ENCODE results near the gene ESAM. TPM values are rescaled to one million over a fixed set of nuclear protein-coding genes. Genes with fewer than 3 reads are reported as not detected.

Gene ESAM
- polyA plus RNA-seq, 1 donor (not counting 4 experiments of a cell fraction or from before 2014, with no cell fraction given) = 0.04 TPM

DNA sequence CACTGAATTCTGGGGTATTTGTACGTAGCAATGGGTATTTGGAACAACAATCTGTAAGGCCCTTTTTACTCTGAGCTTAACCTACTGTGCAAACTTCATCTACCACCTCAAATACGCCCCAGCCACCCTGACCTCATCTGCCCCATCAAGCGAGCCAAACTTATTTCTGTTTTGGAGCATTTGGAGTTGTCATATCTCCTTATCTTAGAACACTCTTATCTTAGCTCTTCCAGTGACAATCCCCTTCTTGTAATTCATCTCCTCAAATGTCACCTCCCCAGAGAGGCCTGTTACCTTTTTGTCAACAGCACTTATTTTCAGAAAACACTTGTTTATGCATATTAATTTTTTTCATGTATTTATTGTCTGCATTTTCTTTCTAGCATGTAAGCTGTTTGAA is 42.8 kb upstream of the ESAM start:
- no peak for FAIRE-seq
- Histone ChIP-seq H3K79me2 (ENCODE audit: control insufficient read depth, insufficient read depth, low read length) (no peaks in the 10 kb centered on the region), H3K36me3 (ENCODE audit: control insufficient read depth in 2 of 2, extremely low read depth in 1 of 2, insufficient read depth in 2 of 2, low read length in 2 of 2) (no peaks in the 10 kb centered on the region), H4K20me1 (ENCODE audit: control insufficient read depth, extremely low read depth, insufficient read depth, low read length) (no peaks in the 10 kb centered on the region), H2AFZ (ENCODE audit: control insufficient read depth, low read length) (no peak overlapping the region), H3K9me3 (ENCODE audit: control insufficient read depth, low read depth, low read length) (no peaks in the 10 kb centered on the region), H3K27me3 (ENCODE audit: control insufficient read depth, extremely low read depth, insufficient read depth, low read length) (peaks cover 5% of the 10 kb centered on the region), H3K4me2 (ENCODE audit: control insufficient read depth, extremely low read depth, insufficient read depth, low read depth, low read length) (no peak overlapping the region), H3K9ac (ENCODE audit: control insufficient read depth, extremely low read depth, insufficient read depth, low read length) (no peak overlapping the region), H3K9me1 (ENCODE audit: control insufficient read depth, extremely low read depth, insufficient read depth, low read length) (no peaks in the 10 kb centered on the region), H3K4me1 (ENCODE audit: control insufficient read depth, extremely low read depth, insufficient read depth, low read length) (peaks cover 7% of the 10 kb centered on the region), H3K27ac (ENCODE audit: control insufficient read depth, insufficient read depth, low read length) (no peak overlapping the region), H3K4me3 (ENCODE audit: control insufficient read depth in 2 of 3, extremely low read depth in 1 of 3, insufficient read depth in 2 of 3, low read depth in 1 of 3, low read length in 3 of 3) (no peak overlapping the region)
- dilution Hi-C loops (cut with MboI; ENCODE audit: extremely low pct_ligation_motif_present, low sequenced_read_pairs) = no loop called here
- no peak for DNase-seq (ENCODE audit: low read depth, low spot score)
- TF ChIP-seq, protein P1, sequence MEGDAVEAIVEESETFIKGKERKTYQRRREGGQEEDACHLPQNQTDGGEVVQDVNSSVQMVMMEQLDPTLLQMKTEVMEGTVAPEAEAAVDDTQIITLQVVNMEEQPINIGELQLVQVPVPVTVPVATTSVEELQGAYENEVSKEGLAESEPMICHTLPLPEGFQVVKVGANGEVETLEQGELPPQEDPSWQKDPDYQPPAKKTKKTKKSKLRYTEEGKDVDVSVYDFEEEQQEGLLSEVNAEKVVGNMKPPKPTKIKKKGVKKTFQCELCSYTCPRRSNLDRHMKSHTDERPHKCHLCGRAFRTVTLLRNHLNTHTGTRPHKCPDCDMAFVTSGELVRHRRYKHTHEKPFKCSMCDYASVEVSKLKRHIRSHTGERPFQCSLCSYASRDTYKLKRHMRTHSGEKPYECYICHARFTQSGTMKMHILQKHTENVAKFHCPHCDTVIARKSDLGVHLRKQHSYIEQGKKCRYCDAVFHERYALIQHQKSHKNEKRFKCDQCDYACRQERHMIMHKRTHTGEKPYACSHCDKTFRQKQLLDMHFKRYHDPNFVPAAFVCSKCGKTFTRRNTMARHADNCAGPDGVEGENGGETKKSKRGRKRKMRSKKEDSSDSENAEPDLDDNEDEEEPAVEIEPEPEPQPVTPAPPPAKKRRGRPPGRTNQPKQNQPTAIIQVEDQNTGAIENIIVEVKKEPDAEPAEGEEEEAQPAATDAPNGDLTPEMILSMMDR (optimal IDR thresholded peaks at IDR 0.05 in 1 of 3, IDR thresholded peaks at IDR 0.05 in 1 of 3, conservative IDR thresholded peaks at IDR 0.05 in 1 of 3; ENCODE audit: extremely low read depth in 1 of 3, insufficient read depth in 2 of 3, low read length in 3 of 3) = no peak
- no peak for TF ChIP-seq EZH2 (IDR thresholded peaks at IDR 0.05; ENCODE audit: low read length)

DNA sequence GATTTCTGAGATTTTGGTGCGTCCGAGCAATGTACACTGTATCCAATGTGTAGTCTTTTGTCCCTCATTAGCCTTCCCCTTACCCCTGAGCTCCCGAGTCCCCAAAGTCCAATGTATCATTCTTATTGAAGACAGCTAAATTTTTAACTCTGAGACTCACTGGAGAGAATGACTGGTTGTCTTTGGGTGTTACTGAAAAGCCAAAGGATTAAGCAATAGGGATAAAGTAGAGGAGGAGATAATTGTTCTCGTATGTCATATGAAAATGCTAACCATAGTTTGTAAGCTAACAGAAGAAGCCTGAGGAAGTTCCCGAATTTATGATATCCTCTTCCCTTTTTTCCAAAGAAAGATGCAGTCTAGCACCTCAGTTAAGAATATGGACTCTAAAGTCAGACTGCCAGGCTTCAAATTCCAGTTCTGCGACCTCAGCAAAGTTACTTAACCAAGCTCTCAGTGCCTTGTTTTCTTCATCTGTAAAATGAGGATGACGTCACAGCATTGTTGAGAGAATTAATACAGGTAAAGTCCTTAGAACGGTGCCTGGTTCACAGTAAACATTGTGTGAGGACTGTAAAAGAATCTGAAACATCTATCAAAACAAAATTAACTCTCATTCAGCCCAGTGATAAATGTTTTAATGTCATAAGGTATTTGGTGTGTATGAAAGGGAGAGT is 39.7 kb upstream of the ESAM start:
- dilution Hi-C loops (cut with MboI; ENCODE audit: extremely low pct_ligation_motif_present, low sequenced_read_pairs) = no loop called here
- H3K27ac ChIP-seq (ENCODE audit: control insufficient read depth, insufficient read depth, low read length) = no peak overlapping the region
- no peak for FAIRE-seq

More for the DNA sequence above, 39.7 kb upstream of the ESAM start:
- Histone ChIP-seq H3K4me1 (ENCODE audit: control insufficient read depth, extremely low read depth, insufficient read depth, low read length) (peaks cover 20% of the 10 kb centered on the region), H3K4me2 (ENCODE audit: control insufficient read depth, extremely low read depth, insufficient read depth, low read depth, low read length) (no peak overlapping the region), H2AFZ (ENCODE audit: control insufficient read depth, low read length) (no peak overlapping the region), H4K20me1 (ENCODE audit: control insufficient read depth, extremely low read depth, insufficient read depth, low read length) (peaks cover 2% of the 10 kb centered on the region), H3K9me1 (ENCODE audit: control insufficient read depth, extremely low read depth, insufficient read depth, low read length) (no peaks in the 10 kb centered on the region), H3K79me2 (ENCODE audit: control insufficient read depth, insufficient read depth, low read length) (peaks cover 28% of the 10 kb centered on the region), H3K9me3 (ENCODE audit: control insufficient read depth, low read depth, low read length) (no peaks in the 10 kb centered on the region), H3K4me3 (ENCODE audit: control insufficient read depth in 2 of 3, extremely low read depth in 1 of 3, insufficient read depth in 2 of 3, low read depth in 1 of 3, low read length in 3 of 3) (no peak overlapping the region), H3K9ac (ENCODE audit: control insufficient read depth, extremely low read depth, insufficient read depth, low read length) (no peak overlapping the region), H3K27me3 (ENCODE audit: control insufficient read depth, extremely low read depth, insufficient read depth, low read length) (no peaks in the 10 kb centered on the region), H3K36me3 (ENCODE audit: control insufficient read depth in 2 of 2, extremely low read depth in 1 of 2, insufficient read depth in 2 of 2, low read length in 2 of 2) (no peaks in the 10 kb centered on the region)
- no peak for TF ChIP-seq EZH2 (IDR thresholded peaks at IDR 0.05; ENCODE audit: low read length)
- TF ChIP-seq, protein P1 (optimal IDR thresholded peaks at IDR 0.05 in 1 of 3, IDR thresholded peaks at IDR 0.05 in 1 of 3, conservative IDR thresholded peaks at IDR 0.05 in 1 of 3; ENCODE audit: extremely low read depth in 1 of 3, insufficient read depth in 2 of 3, low read length in 3 of 3) = no peak
- no peak for DNase-seq (ENCODE audit: low read depth, low spot score)
